Nephron progenitor cell (in vitro differentiated cells): ENCODE results near the gene NKTR.

ENCODE experiments used
- DNase-seq: peaks from one replicate; pipeline ENCODE4 v3.0.0; 2021
- H3K27ac Mint-ChIP-seq: 2 replicates; pipeline ENCODE4 v1.8.0; 2021; ENCODE audit warnings: mild to moderate bottlenecking, moderate library complexity, mixed read lengths
- H3K27me3 Mint-ChIP-seq: 2 replicates; pipeline ENCODE4 v1.8.0; 2021; ENCODE audit warnings: mild to moderate bottlenecking, low read depth, mixed read lengths; ENCODE audit not compliant: poor library complexity
- H3K36me3 Mint-ChIP-seq: 2 replicates; pipeline ENCODE4 v1.8.0; 2021; ENCODE audit warnings: low read depth, mixed read lengths
- H3K4me1 Mint-ChIP-seq: 2 replicates; pipeline ENCODE4 v1.8.0; 2021; ENCODE audit warnings: mixed read lengths
- H3K4me3 Mint-ChIP-seq: 2 replicates; pipeline ENCODE4 v1.8.0; 2021; ENCODE audit warnings: mild to moderate bottlenecking, moderate library complexity, mixed read lengths
- H3K9me3 Mint-ChIP-seq: 2 replicates; pipeline ENCODE4 v1.8.0; 2021; ENCODE audit warnings: mild to moderate bottlenecking, moderate library complexity, mixed read lengths
- CTCF ChIP-seq: fragments of 200-600 bp; sonication (generic); IDR thresholded peaks from 2 replicates; pipeline ENCODE4 v1.5.0; 2021; ENCODE audit warnings: antibody characterized with exemption

The NKTR gene

DNA sequence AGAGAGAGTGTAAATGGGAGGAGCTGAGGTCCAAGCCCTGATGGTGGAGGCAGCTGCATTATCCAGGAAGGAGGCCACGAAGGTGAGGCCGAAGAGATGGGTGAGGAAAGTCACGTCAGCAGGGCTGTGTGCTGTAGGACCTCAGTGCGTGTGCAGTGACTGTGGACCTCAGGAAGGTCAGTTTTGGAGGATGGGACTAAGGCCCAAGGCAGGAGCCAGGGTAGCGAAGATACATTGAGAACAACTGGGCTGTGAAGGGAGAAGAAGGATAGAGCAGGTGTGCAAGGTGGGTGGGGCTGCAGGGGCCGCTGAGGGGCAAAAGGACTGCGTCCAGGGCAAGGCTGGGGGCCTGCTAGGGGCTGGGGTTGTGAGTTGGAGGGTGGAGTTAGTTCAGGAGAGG lies 89.7 kb downstream of the NKTR start:
- Mint-ChIP-seq H3K9me3 (no peaks in the 10 kb centered on the region), H3K4me3 (no peak overlapping the region), H3K27ac (no peak overlapping the region), H3K4me1 (no peaks in the 10 kb centered on the region), H3K36me3 (no peaks in the 10 kb centered on the region), H3K27me3 (peaks cover 20% of the 10 kb centered on the region)
- no peak for DNase-seq
- no peak for TF ChIP-seq CTCF

- no peak overlapping the region for H3K27ac Mint-ChIP-seq
- H3K4me3 Mint-ChIP-seq: no peak overlapping the region
- no peak for DNase-seq
Measured at GRCh38 chr3:42690766-42691680, 90.5 kb downstream of the NKTR start.

GRCh38 chr3:42691816-42692666 lies 91.6 kb downstream of the NKTR start:
- no peak for TF ChIP-seq CTCF
- no peak for DNase-seq
- Mint-ChIP-seq H3K27ac (no peak overlapping the region), H3K4me1 (no peaks in the 10 kb centered on the region), H3K4me3 (no peak overlapping the region), H3K9me3 (no peaks in the 10 kb centered on the region), H3K36me3 (no peaks in the 10 kb centered on the region), H3K27me3 (peaks cover 18% of the 10 kb centered on the region)

More at GRCh38 chr3:42690766-42691680, 90.5 kb downstream of the NKTR start:
- TF ChIP-seq CTCF: no peak
- Mint-ChIP-seq H3K27me3 (peaks cover 19% of the 10 kb centered on the region), H3K36me3 (no peaks in the 10 kb centered on the region), H3K9me3 (no peaks in the 10 kb centered on the region), H3K4me1 (no peaks in the 10 kb centered on the region)

DNA sequence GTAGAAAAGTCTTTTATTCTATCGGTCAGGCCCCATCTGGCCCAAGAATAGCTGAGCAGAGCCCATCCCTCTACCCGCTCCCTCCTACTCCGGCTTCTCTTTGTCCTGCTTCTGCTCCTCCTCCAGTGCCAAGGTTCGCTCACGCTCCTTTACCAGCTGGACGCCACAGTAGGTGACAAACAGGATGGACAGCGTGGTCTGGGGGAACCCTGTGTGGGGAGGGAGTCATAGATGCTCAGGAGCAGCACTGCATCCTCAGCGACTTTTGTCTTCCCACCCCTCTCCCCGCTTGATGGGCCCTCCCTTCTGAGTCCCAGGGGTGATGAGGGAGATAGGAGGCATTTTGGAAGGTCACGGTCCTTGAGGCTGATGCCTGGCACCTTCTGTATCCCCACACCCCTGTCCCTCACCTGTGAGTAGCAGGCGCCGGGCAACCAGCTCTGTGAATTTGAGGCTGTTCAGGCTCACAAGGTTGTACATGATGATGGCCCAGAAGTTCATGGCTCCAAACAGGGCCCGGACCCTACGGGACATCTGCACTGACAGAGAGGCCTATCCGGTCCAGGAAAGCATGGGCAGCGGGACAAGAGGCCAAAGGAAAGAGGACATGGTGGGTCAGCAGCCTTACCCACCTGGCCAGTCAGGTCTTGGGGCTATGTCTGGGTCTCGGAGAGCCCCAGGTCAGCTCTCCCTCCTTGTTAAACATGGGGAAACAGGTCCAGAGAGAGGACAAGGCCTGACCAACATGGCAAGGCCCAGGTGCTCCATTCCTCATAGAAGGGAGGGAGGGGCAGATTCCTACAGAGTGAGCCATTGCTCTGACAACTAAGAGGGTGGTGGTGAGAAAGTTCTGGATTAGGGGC lies 92.4 kb downstream of the NKTR start:
- Mint-ChIP-seq H3K27me3 (peaks cover 17% of the 10 kb centered on the region), H3K9me3 (no peaks in the 10 kb centered on the region), H3K4me3 (no peak overlapping the region), H3K4me1 (no peaks in the 10 kb centered on the region), H3K27ac (no peak overlapping the region), H3K36me3 (no peaks in the 10 kb centered on the region)
- TF ChIP-seq CTCF: no peak
- DNase-seq: no peak

- Mint-ChIP-seq H3K27me3 (peaks cover 17% of the 10 kb centered on the region), H3K4me1 (no peaks in the 10 kb centered on the region), H3K36me3 (no peaks in the 10 kb centered on the region), H3K27ac (no peak overlapping the region), H3K9me3 (no peaks in the 10 kb centered on the region), H3K4me3 (no peak overlapping the region)
- TF ChIP-seq CTCF: no peak
- DNase-seq: no peak
Measured at GRCh38 chr3:42693530-42693930, 93.0 kb downstream of the NKTR start.
